ENCODE results near the gene OR2S2.
A peak's percentile ranks its signal among the peaks of the same experiment; 100 is the strongest.
"Not testable (repeated sequence)": the region's sequence is repeated elsewhere in the genome, so short reads cannot be mapped to it uniquely, and the experiment has no call there.

OR2S2 gene

GRCh38 chr9:35958104-35958837 lies at the start of gene OR2S2:
OR2S2 (minus strand) TSS chr9:35958154; CDS start chr9:35958098, 56 bp downstream.
- no peak for DNase-seq

- no peak for DNase-seq
Measured at GRCh38 chr9:36007316-36007708, 49.4 kb upstream of the OR2S2 start.

DNA sequence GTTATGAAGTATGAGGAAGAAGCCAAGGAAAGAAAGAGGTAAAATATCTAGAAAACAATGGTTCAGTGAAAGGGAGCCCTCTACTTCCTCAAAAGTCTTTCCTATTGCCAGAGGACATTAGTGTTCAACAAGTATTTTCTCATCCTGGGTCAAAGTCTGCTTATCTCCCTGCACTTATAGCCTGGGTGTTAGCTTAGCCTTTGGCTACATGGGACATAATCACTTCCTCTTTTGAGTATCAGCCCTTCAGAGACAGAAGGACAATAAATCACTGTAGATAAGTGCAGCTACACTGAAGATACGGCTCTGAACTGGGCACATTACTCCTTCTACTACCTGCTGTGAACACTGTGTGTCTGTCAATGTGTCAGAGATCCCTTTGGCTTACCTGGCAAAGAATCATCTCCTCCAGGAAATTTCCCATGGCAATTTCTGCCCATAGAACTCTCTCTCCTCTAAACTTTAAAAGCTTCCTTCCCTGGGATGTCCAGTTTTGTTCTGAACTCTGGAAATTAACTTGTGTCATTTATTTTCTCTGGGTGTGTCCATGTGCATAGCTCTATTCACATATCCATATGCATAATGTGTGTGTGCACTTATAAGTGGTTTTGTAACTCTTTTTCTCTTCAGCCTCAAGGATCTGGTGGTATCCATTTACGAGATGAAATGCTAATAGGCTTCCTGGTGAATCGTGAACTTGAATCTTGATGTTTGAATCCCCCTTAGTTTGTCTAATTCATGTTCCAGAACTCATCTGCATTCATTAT lies 48.8 kb upstream of the OR2S2 start:
- no peak for DNase-seq

GRCh38 chr9:36005891-36006290 lies 47.9 kb upstream of the OR2S2 start:
- no peak for DNase-seq

DNA sequence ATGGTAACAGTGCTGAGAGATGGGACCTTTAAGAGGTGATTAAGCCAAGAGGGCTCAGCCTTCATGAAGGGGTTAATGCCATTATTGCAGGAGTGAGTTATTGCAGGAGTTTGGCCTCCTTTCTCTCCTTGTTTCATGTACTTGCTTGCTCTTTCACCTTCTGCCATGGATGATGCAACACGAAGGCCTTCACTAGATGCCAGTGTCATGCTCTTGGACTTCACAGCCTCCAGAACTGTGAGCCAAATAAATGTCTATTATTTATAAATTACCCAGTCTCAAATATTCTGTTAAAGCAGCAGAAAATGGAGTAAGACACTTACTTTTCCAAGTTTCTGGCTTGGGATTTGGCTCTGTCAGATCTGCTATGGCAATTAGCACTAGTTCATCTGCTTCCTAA lies 40.4 kb upstream of the OR2S2 start:
- DNase-seq, result no peak

GRCh38 chr9:35997016-35997415 lies 39.1 kb upstream of the OR2S2 start:
- DNase-seq, result not testable (repeated sequence)

DNA sequence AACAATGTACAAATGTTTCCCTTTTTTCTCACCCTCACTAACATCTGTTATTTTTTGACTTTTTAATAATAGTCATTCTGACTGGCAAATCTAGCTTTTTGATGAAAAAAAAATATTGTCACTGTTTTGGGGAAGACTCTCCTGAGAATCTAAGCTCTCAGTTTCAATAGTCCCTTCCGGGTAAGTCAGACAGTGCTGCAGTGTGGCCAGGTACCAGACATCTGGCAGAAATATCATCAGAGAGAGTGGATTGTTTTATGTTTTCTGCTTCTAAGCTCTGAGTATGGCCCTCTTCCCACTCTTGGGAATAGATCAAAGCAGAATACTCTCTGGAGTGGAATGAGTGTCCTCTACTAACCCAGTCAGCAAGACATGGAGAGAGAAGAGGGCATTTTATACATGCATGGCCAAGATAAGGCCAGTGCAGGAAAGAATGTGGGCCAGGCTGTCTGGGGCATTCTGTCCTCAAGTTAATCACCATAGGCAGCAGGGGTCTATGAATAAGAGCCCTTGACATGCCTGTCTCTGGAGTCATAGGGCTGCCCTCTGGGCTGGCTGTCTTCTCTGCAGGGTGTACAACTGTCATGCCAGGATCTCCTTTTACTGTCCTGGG lies 38.5 kb upstream of the OR2S2 start:
- no peak for DNase-seq

GRCh38 chr9:35994959-35995358 lies 37.0 kb upstream of the OR2S2 start:
- no peak for DNase-seq

DNA sequence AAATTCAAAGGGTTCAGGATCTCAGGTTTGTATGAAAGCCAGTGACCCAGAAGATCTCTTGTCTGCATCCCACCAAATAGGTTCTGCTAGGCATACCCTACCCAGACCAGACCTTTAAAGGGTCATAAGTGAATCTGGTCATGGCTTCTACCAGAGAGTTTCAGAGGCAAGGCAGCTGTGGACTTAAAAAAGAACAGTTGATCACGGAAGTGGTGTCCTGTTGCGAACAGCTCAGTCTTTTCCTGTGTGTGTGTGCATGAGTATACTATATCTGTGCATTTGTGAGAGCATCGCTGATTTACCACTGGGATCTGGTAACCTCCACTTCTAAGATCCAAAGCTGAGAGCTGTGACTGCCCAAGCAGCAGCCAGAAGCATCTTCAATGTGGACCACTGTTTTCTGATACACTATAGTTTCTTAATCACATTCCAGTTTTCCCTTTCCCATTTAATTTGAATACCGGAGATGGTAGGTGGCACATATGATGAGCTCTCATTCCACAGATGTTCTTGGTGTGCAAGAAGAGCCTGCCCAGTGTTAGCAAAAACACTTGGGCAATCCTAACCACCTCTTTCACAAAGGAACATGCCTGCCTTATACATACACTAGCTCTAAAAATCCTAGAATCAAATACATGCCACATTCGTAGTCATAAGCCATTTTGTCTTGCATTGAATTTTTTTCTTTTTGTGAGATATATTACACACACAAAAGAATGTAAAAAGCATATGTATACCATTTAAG lies 36.2 kb upstream of the OR2S2 start:
- DNase-seq, result no peak

- DNase-seq, result not testable (repeated sequence)
Measured at GRCh38 chr9:35993136-35993535, 35.2 kb upstream of the OR2S2 start.

DNA sequence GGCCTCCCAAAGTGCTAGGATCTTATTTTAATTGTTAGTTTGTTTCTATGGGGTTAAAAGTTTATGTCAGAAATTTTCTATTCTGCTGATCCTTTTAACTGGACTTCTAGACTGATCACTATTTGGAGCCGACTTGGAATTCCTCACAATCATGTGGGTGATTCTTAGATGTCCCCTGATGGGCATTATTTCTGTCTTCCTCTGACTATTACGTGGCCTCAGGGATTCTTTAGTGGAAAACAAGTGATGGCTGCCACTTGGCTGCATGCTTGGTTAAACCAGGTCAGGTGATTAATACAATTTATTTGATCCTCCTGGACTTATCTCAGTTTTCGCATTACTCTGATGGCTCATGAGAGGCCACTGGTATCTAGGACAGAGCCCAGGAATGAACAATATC lies 32.2 kb upstream of the OR2S2 start:
- no peak for DNase-seq

GRCh38 chr9:35984021-35984420 lies 26.1 kb upstream of the OR2S2 start:
- DNase-seq, result no peak

DNA sequence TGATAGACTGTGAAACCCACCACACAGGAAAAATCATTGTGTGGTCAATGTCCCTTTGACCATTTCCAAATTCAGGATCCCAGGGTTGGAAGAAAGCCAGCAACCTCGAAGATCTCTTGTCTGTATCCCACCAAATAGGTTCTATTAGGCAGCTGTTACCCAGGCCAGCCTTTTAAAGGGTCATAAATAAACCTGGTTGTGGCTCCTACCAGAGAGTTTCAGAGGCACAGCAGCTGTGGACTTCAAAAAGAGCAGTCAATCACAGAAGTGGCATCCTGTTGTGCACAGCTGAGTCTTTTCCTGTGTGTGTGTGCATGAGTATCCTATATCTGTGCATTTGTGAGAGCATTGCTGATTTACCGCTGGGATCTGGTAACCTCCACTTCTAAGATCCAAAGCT lies 23.7 kb upstream of the OR2S2 start:
- no peak for DNase-seq

GRCh38 chr9:35980289-35981011 lies 22.5 kb upstream of the OR2S2 start:
- no peak for DNase-seq

GRCh38 chr9:35978792-35979191 lies 20.8 kb upstream of the OR2S2 start:
- no peak for DNase-seq

DNA sequence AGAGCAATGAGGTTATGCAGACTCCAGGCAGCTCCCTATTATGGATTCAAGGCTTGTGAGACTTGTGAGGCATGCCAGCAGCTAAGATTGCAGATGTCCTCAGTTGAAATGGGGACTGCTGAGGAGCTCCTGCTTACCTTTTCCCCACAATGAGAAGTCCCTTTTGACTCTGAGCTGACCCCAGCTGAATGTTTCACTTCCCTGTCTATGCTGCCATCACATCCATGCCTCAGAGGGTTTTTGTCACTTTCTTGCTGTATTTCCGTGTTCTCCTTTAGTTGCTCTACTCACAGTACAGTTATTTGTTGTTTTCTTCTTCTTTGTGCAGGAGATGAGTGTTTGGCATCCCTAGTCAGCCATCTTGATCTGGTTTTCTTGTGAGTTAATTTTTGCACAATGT lies 18.8 kb upstream of the OR2S2 start:
- DNase-seq, result no peak

DNA sequence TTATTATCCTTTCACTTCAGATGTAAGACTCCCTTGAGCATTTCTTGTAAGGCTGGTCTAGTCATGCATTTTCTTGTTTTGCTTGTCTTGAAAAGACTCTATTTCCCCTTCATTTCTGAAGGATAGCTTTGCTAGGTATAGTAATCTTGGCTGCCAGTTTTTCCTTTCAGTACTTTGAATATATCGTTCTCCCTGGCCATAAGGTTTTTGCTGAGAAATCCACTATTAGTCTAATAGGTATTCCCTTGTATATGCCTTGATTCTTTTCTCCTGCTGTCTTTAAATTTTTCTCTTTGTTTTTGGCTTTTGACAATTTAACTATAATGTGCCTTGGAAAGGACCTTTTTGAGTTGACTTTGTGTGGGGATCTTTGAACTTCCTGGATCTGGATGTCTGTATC lies 16.8 kb upstream of the OR2S2 start:
- DNase-seq, result no peak

DNA sequence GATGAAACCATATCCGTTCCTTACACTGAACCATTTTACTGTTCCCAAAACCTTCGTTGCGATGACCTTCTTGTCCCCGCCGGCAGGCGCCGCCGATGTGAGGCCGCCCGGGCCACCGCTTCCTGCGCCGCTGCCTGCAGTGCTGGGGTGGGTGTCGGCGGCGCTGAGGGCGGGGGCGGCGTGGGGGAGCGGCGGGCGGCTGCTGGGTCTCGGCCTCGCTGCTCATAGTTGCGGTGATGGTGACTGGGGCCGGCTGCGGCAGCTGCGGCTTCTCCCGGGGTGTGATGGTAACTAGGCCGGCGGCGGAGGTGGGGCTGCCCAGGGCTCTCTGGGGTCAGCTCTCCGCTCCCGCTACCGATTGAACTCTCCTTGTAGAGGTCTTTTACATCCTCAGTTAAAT lies 14.1 kb upstream of the OR2S2 start:
- peak in 4 of 6 experiments; percentile 4 to 16 (median 9) for DNase-seq

- no peak for DNase-seq
Measured at GRCh38 chr9:35967042-35967441, 9.1 kb upstream of the OR2S2 start.

GRCh38 chr9:35966433-35966832 lies 8.5 kb upstream of the OR2S2 start:
- no peak for DNase-seq

- DNase-seq, result no peak
Measured at GRCh38 chr9:35965011-35965410, 7.1 kb upstream of the OR2S2 start.

DNA sequence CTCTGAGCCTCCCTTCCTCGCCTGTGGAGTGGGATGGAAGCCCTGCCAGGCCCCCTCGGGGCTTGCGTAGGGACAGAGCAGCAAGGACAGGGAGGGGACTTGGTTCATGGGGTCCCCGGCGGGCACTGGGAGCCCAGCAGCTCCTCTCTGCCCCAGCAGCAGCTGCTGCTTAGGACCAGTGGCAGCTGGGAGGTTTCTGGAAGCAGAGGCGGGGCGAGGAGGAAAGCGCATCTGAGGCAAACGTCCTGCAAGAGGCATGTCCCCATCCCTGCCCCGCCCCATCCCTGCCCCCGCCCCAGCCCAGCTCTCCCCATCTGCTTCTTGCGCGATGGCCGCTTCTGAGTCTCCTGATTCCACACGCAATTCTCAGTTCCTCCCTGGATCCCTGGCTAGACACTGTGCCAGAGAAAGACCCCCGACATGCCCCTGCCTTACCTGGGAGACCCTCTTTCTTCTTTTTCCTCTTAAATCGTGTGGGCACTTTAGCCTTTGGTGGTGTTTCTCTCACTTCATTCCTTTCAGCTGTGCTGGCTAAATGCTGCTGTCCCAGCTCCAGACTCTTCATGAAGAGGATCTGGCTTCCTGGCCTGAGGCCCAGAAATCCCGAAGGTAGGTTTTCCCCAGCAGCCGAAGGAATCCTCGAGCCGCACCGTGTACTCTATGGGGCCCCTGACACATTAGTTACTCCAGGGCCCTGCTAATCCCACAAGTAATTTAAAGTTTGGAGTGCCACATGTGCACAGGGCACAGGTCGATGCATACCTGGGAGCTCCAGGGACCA lies 4.4 kb upstream of the OR2S2 start:
- no peak for DNase-seq
